CD4-positive, CD25-positive, alpha-beta regulatory T cell (primary cell): ENCODE results near the gene ABCC4. TPM values are rescaled to one million over a fixed set of nuclear protein-coding genes. Genes with fewer than 3 reads are reported as not detected.

Source experiments
- ATAC-seq, 2 donors: fragments of 150-1000 bp; cut with Tn5 transposase; one replicate each; pipeline ENCODE4 v1.10.0; 2021; ENCODE audit warnings: low read depth in 2 of 2, moderate number of reproducible peaks in 2 of 2, moderate library complexity in 1 of 2
- DNase-seq, 3 donors: peaks; one replicate each; pipeline versions ENCODE4 v3.0.0 to v3.0.0-alpha.2; 2012 to 2022; ENCODE audit warnings: mixed read lengths in 1 of 3
- H3K27ac ChIP-seq: one replicate; pipeline ENCODE4 v1.7.0; 2013; ENCODE audit warnings: mild to moderate bottlenecking, low read length; ENCODE audit not compliant: insufficient read depth, poor library complexity, severe bottlenecking
- H3K27me3 ChIP-seq: one replicate; pipeline ENCODE4 v1.7.0; 2013; ENCODE audit warnings: low read length; ENCODE audit not compliant: control insufficient read depth, insufficient read depth
- H3K36me3 ChIP-seq: one replicate; pipeline ENCODE4 v1.7.0; 2013; ENCODE audit warnings: mild to moderate bottlenecking, low read length, moderate library complexity; ENCODE audit not compliant: control insufficient read depth, insufficient read depth
- H3K4me1 ChIP-seq: 2 replicates; pipeline ENCODE4 v1.7.0; 2013; ENCODE audit warnings: mild to moderate bottlenecking, low read length; ENCODE audit not compliant: insufficient read depth, control insufficient read depth, poor library complexity, severe bottlenecking
- H3K4me3 ChIP-seq: one replicate; pipeline ENCODE4 v1.7.0; 2013; ENCODE audit warnings: low read depth, mild to moderate bottlenecking, low read length, moderate library complexity
- H3K9me3 ChIP-seq, 2 experiments: 1 replicate in 1 of 2; 2 replicates in 1 of 2; pipeline ENCODE4 v1.7.0; 2013; ENCODE audit warnings: low read length in 2 of 2, mild to moderate bottlenecking in 1 of 2, moderate library complexity in 1 of 2; ENCODE audit not compliant: control insufficient read depth in 2 of 2
- H3K27ac Mint-ChIP-seq, 3 donors: one replicate each; pipeline ENCODE4 v1.8.0; 2020 to 2022; ENCODE audit warnings: mild to moderate bottlenecking in 3 of 3, mixed read lengths in 3 of 3, moderate library complexity in 2 of 3
- H3K27me3 Mint-ChIP-seq: one replicate; pipeline ENCODE4 v1.8.0; 2022; ENCODE audit warnings: mild to moderate bottlenecking, mixed read lengths
- H3K36me3 Mint-ChIP-seq: one replicate; pipeline ENCODE4 v1.8.0; 2020; ENCODE audit warnings: mixed read lengths
- H3K4me1 Mint-ChIP-seq, 4 donors: one replicate each; pipeline ENCODE4 v1.8.0; 2020 to 2022; ENCODE audit warnings: mixed read lengths in 4 of 4, mild to moderate bottlenecking in 1 of 4
- H3K4me3 Mint-ChIP-seq, 4 donors: one replicate each; pipeline ENCODE4 v1.8.0; 2020 to 2022; ENCODE audit warnings: mild to moderate bottlenecking in 4 of 4, mixed read lengths in 4 of 4, moderate library complexity in 3 of 4
- H3K9me3 Mint-ChIP-seq, 7 donors: one replicate each; pipeline ENCODE4 v1.8.0; 2020 to 2022; ENCODE audit warnings: mixed read lengths in 7 of 7, mild to moderate bottlenecking in 3 of 7, moderate library complexity in 2 of 7
- polyA plus RNA-seq, 4 donors: library from polyadenylated mRNA; unstranded; fragments of 300-500 nt; fragmentation: Illumina TruSeq; gene quantifications; one replicate each; pipeline ENCODE4 v1.2.3, GENCODE V29; 2021
- total RNA-seq: library from RNA; stranded (reverse); gene quantifications from one replicate; pipeline ENCODE4 v1.2.3, GENCODE V29; 2022

The ABCC4 gene
- total and polyA plus RNA-seq, 5 donors from 2014 or later = 3.9 to 13.2 (median 6.8) TPM

- no peak overlapping the region for H3K27ac Mint-ChIP-seq
- peaks cover 0 to 5% (median 0%) of the 10 kb centered on the region in 7 donors for H3K9me3 Mint-ChIP-seq
- Histone ChIP-seq H3K9me3 (no peaks in the 10 kb centered on the region), H3K27ac (no peak overlapping the region), H3K27me3 (peaks cover 4% of the 10 kb centered on the region), H3K4me1 (no peaks in the 10 kb centered on the region), H3K4me3 (no peak overlapping the region), H3K36me3 (no peaks in the 10 kb centered on the region)
- no peaks in the 10 kb centered on the region for H3K36me3 Mint-ChIP-seq
- H3K27me3 Mint-ChIP-seq = peaks cover 20% of the 10 kb centered on the region
- no peak overlapping the region for H3K4me3 Mint-ChIP-seq
- ATAC-seq (no peak), DNase-seq (no peak)
- H3K4me1 Mint-ChIP-seq = peaks cover 0 to 5% (median 1%) of the 10 kb centered on the region in 4 donors
Measured at GRCh38 chr13:95307507-95307906, 6.3 kb upstream of the ABCC4 start.

GRCh38 chr13:95304453-95304852 lies 3.2 kb upstream of the ABCC4 start:
- Mint-ChIP-seq H3K27ac (no peak overlapping the region), H3K4me1 (peaks cover 3 to 25% (median 15%) of the 10 kb centered on the region in 4 donors), H3K9me3 (peaks cover 0 to 7% (median 0%) of the 10 kb centered on the region in 7 donors), H3K4me3 (peak overlapping the region in 2 of 4 donors; percentile 1 to 12), H3K36me3 (no peaks in the 10 kb centered on the region), H3K27me3 (peaks cover 16% of the 10 kb centered on the region)
- no peak overlapping the region for H3K27ac ChIP-seq
- ATAC-seq (no peak), DNase-seq (no peak)
- no peaks in the 10 kb centered on the region for H3K9me3 ChIP-seq
- no peaks in the 10 kb centered on the region for H3K36me3 ChIP-seq
- no peaks in the 10 kb centered on the region for H3K27me3 ChIP-seq
- peaks cover 17% of the 10 kb centered on the region for H3K4me1 ChIP-seq
- no peak overlapping the region for H3K4me3 ChIP-seq

- H3K27me3 ChIP-seq = no peaks in the 10 kb centered on the region
- peak overlapping the region; percentile 76 for H3K4me3 ChIP-seq
- no peaks in the 10 kb centered on the region for H3K36me3 Mint-ChIP-seq
- no peaks in the 10 kb centered on the region for H3K36me3 ChIP-seq
- no peaks in the 10 kb centered on the region for H3K9me3 ChIP-seq
- DNase-seq (peak in 1 of 3 donors; percentile 23), ATAC-seq (no peak)
- H3K27ac ChIP-seq = no peak overlapping the region
- peak overlapping the region in 2 of 3 donors; percentile 7 to 23 for H3K27ac Mint-ChIP-seq
- H3K4me1 ChIP-seq = peaks cover 19% of the 10 kb centered on the region
- H3K4me1 Mint-ChIP-seq = peaks cover 6 to 35% (median 19%) of the 10 kb centered on the region in 4 donors
- peaks cover 0 to 5% (median 0%) of the 10 kb centered on the region in 7 donors for H3K9me3 Mint-ChIP-seq
- H3K4me3 Mint-ChIP-seq = peak overlapping the region; percentile 48 to 85 (median 77)
- peaks cover 6% of the 10 kb centered on the region for H3K27me3 Mint-ChIP-seq
Measured at GRCh38 chr13:95301968-95302393, 730 bp upstream of the ABCC4 start.

- peak; percentile 38 to 47 for ATAC-seq
Measured at GRCh38 chr13:95300625-95301182, 547 bp downstream of the ABCC4 start.

GRCh38 chr13:95298971-95299621 lies 2.2 kb downstream of the ABCC4 start:
- Mint-ChIP-seq H3K36me3 (no peaks in the 10 kb centered on the region), H3K27me3 (peaks cover 6% of the 10 kb centered on the region), H3K27ac (peak overlapping the region in 2 of 3 donors; percentile 2 to 50), H3K4me1 (peaks cover 6 to 42% (median 21%) of the 10 kb centered on the region in 4 donors), H3K9me3 (peaks cover 0 to 3% (median 0%) of the 10 kb centered on the region in 7 donors), H3K4me3 (peak overlapping the region; percentile 90 to 93 (median 92))
- no peak overlapping the region for H3K27ac ChIP-seq
- H3K4me3 ChIP-seq = no peak overlapping the region
- ATAC-seq = no peak
- H3K9me3 ChIP-seq = no peaks in the 10 kb centered on the region
- no peaks in the 10 kb centered on the region for H3K36me3 ChIP-seq
- no peaks in the 10 kb centered on the region for H3K27me3 ChIP-seq
- peaks cover 19% of the 10 kb centered on the region for H3K4me1 ChIP-seq
- no peak for DNase-seq

More at GRCh38 chr13:95300625-95301182, 547 bp downstream of the ABCC4 start:
- Histone ChIP-seq H3K36me3 (no peaks in the 10 kb centered on the region), H3K4me3 (peak overlapping the region; percentile 83), H3K27me3 (no peaks in the 10 kb centered on the region), H3K4me1 (peaks cover 19% of the 10 kb centered on the region), H3K9me3 (no peaks in the 10 kb centered on the region), H3K27ac (no peak overlapping the region)
- Mint-ChIP-seq H3K36me3 (no peaks in the 10 kb centered on the region), H3K4me3 (peak overlapping the region; percentile 90 to 93 (median 92)), H3K9me3 (peaks cover 0 to 3% (median 0%) of the 10 kb centered on the region in 7 donors), H3K27me3 (peaks cover 6% of the 10 kb centered on the region), H3K4me1 (peaks cover 6 to 40% (median 21%) of the 10 kb centered on the region in 4 donors), H3K27ac (peak overlapping the region in 2 of 3 donors; percentile 50 to 88)
- peak; percentile 24 to 41 (median 26) for DNase-seq

- no peaks in the 10 kb centered on the region for H3K9me3 ChIP-seq
- no peaks in the 10 kb centered on the region for H3K27me3 ChIP-seq
- Mint-ChIP-seq H3K4me1 (peaks cover 6 to 42% (median 22%) of the 10 kb centered on the region in 4 donors), H3K27ac (peak overlapping the region in 1 of 3 donors; percentile 50), H3K4me3 (peak overlapping the region in 3 of 4 donors; percentile 15 to 47 (median 17)), H3K9me3 (peaks cover 0 to 3% (median 0%) of the 10 kb centered on the region in 7 donors), H3K36me3 (no peaks in the 10 kb centered on the region), H3K27me3 (peaks cover 6% of the 10 kb centered on the region)
- peaks cover 19% of the 10 kb centered on the region for H3K4me1 ChIP-seq
- no peak overlapping the region for H3K4me3 ChIP-seq
- H3K27ac ChIP-seq = no peak overlapping the region
- no peaks in the 10 kb centered on the region for H3K36me3 ChIP-seq
- ATAC-seq = no peak
- no peak for DNase-seq
Measured at GRCh38 chr13:95298169-95298965, 2.9 kb downstream of the ABCC4 start.

GRCh38 chr13:95296326-95296925 lies 4.8 kb downstream of the ABCC4 start:
- H3K4me3 Mint-ChIP-seq = peak overlapping the region in 1 of 4 donors; percentile 27

More at GRCh38 chr13:95296326-95296925, 4.8 kb downstream of the ABCC4 start:
- Histone ChIP-seq H3K4me1 (peaks cover 9% of the 10 kb centered on the region), H3K9me3 (no peaks in the 10 kb centered on the region), H3K36me3 (peaks cover 3% of the 10 kb centered on the region), H3K4me3 (no peak overlapping the region), H3K27ac (no peak overlapping the region), H3K27me3 (no peaks in the 10 kb centered on the region)
- Mint-ChIP-seq H3K27ac (peak overlapping the region in 2 of 3 donors; percentile 62 to 74), H3K36me3 (peaks cover 6% of the 10 kb centered on the region), H3K4me1 (peaks cover 6 to 32% (median 18%) of the 10 kb centered on the region in 4 donors), H3K9me3 (peaks cover 0 to 3% (median 0%) of the 10 kb centered on the region in 7 donors), H3K27me3 (no peaks in the 10 kb centered on the region)
- no peak for ATAC-seq
- no peak for DNase-seq
